Adipose tissue (tissue), 3 donors: Measurements from ENCODE around the gene UBE2D3. TPM values are rescaled to one million over a fixed set of nuclear protein-coding genes. Genes with fewer than 3 reads are reported as not detected.
"Not testable (repeated sequence)": the region's sequence is repeated elsewhere in the genome, so short reads cannot be mapped to it uniquely, and the experiment has no call there.

Source experiments
- H3K27ac ChIP-seq: one replicate; pipeline ENCODE4 v1.5.1; 2013; ENCODE audit warnings: low read depth, low read length
- WGBS, 3 donors: extraction: QIAGEN DNeasy Blood & Tissue Kit; methylation state at CpG; one replicate each; pipeline ENCODE4 v1.1.7; 2013; 5-methylcytosine and 5-hydroxymethylcytosine counted together
- polyA plus RNA-seq, 3 donors: library from polyadenylated mRNA; stranded (reverse); fragments of 200-250 nt; gene quantifications; one replicate each; pipeline ENCODE4 v1.2.3, GENCODE V29; 2013
- donor health status: healthy with polysubstance abuse.
- donor health status: Bipolar disorder and iron deficiency.
- donor health status: healthy.

The UBE2D3 gene
- polyA plus RNA-seq, result 100 to 1,000 TPM; 125 to 275 (median 271) TPM

GRCh38 chr4:102826890-102827673 is at the start of gene UBE2D3:
TSS of gene UBE2D3 (minus strand) at chr4:102827551. CDS start at chr4:102826508, 1,043 bp downstream.
- 0 to 1% (median 0%) methylated on average over 61 to 73 of the region's 73 CpGs for WGBS, 3 donors
- H3K27ac ChIP-seq, result peak within 1 kb of the TSS; percentile 100

GRCh38 chr4:102871772-102872171 is 44.4 kb upstream of the UBE2D3 start:
- H3K27ac ChIP-seq, result no peak overlapping the region
- WGBS, 3 donors, result 50 to 65% (median 61%) methylated on average over 2 of the region's 2 CpGs

- 3 to 11% (median 10%) methylated on average over 19 of the region's 19 CpGs for WGBS, 3 donors
- no peak overlapping the region for H3K27ac ChIP-seq
These were observed 42.3 kb upstream of the UBE2D3 start for GRCh38 chr4:102869569-102870197.

- WGBS, 3 donors, result 0% methylated on average over 69 to 71 of the region's 71 CpGs
- H3K27ac ChIP-seq, result peak within 1 kb of the TSS; percentile 88
These were observed 41.6 kb upstream of the UBE2D3 start, which contains the start of gene CISD2 for GRCh38 chr4:102868781-102869568. TSS of gene CISD2 (plus strand) at chr4:102868992. CDS start at chr4:102869085, 93 bp downstream.

GRCh38 chr4:102868153-102868780 is 40.9 kb upstream of the UBE2D3 start:
- 4 to 9% (median 8%) methylated on average over 23 of the region's 23 CpGs for WGBS, 3 donors
- H3K27ac ChIP-seq, result peak overlapping the region; percentile 88

- WGBS, 3 donors, result 74 to 79% (median 76%) methylated on average over 12 of the region's 12 CpGs
- H3K27ac ChIP-seq, result no peak overlapping the region
These were observed 40.2 kb upstream of the UBE2D3 start for GRCh38 chr4:102867278-102868152.

GRCh38 chr4:102865327-102865726 is 38.0 kb upstream of the UBE2D3 start:
- WGBS, 3 donors, result 97 to 100% (median 98%) methylated on average over 5 of the region's 5 CpGs
- H3K27ac ChIP-seq, result not testable (repeated sequence)

- 97 to 100% (median 100%) methylated on average over 1 of the region's 1 CpG for WGBS, 3 donors
- H3K27ac ChIP-seq, result no peak overlapping the region
These were observed 35.4 kb upstream of the UBE2D3 start for GRCh38 chr4:102862747-102863146.

- H3K27ac ChIP-seq, result no peak overlapping the region
- WGBS, 3 donors, result 57 to 92% (median 62%) methylated on average over 1 of the region's 1 CpG
These were observed 34.7 kb upstream of the UBE2D3 start for GRCh38 chr4:102862016-102862415.

GRCh38 chr4:102860611-102861324 is 33.4 kb upstream of the UBE2D3 start:
- no peak overlapping the region for H3K27ac ChIP-seq
- 69 to 100% (median 93%) methylated on average over 2 of the region's 2 CpGs for WGBS, 3 donors

GRCh38 chr4:102858828-102859464 is 31.6 kb upstream of the UBE2D3 start:
- H3K27ac ChIP-seq, result no peak overlapping the region
- 87 to 96% (median 90%) methylated on average over 2 of the region's 2 CpGs for WGBS, 3 donors

- 87 to 96% (median 91%) methylated on average over 2 of the region's 2 CpGs for WGBS, 3 donors
- no peak overlapping the region for H3K27ac ChIP-seq
These were observed 23.0 kb upstream of the UBE2D3 start for GRCh38 chr4:102850370-102850769.

GRCh38 chr4:102849579-102850104 is 22.3 kb upstream of the UBE2D3 start:
- 79 to 92% (median 82%) methylated on average over 3 of the region's 3 CpGs for WGBS, 3 donors
- no peak overlapping the region for H3K27ac ChIP-seq

- no peak overlapping the region for H3K27ac ChIP-seq
- WGBS, 3 donors, result 97 to 98% (median 97%) methylated on average over 8 of the region's 8 CpGs
These were observed 20.3 kb upstream of the UBE2D3 start for GRCh38 chr4:102847687-102848086.

GRCh38 chr4:102843938-102844337 is 16.6 kb upstream of the UBE2D3 start:
- H3K27ac ChIP-seq, result no peak overlapping the region
- WGBS, 3 donors, result 92 to 100% (median 96%) methylated on average over 1 of the region's 1 CpG

GRCh38 chr4:102843273-102843672 is 15.9 kb upstream of the UBE2D3 start:
- H3K27ac ChIP-seq, result no peak overlapping the region
